Activated CD4-positive, CD25-positive, alpha-beta regulatory T cell treated with anti-CD3 and anti-CD28 coated beads, Interleukin-2, amount 50 U/mL, for 16 hours (primary cell): ENCODE results near the gene ATXN7.
A peak's percentile ranks its signal among the peaks of the same experiment; 100 is the strongest.

Source experiments
- DNase-seq: peaks from one replicate; pipeline ENCODE4 v3.0.0-alpha.2; 2020; ENCODE audit warnings: low read depth, low spot score

Gene ATXN7

GRCh38 chr3:63905731-63906620, 42.3 kb downstream of the ATXN7 start:
- DNase-seq = no peak

- no peak for DNase-seq
Measured at GRCh38 chr3:63908081-63908736, 44.5 kb downstream of the ATXN7 start.

- DNase-seq = no peak
Measured at GRCh38 chr3:63908776-63909175, 45.1 kb downstream of the ATXN7 start.

- DNase-seq = no peak
Measured at GRCh38 chr3:63909431-63909830, 45.8 kb downstream of the ATXN7 start.

- no peak for DNase-seq
Measured at GRCh38 chr3:63910001-63910400, 46.3 kb downstream of the ATXN7 start.

- no peak for DNase-seq
Measured at GRCh38 chr3:63910891-63911290, 47.2 kb downstream of the ATXN7 start.

GRCh38 chr3:63911509-63911872, 47.8 kb downstream of the ATXN7 start:
- DNase-seq = no peak

GRCh38 chr3:63911873-63912767, 48.5 kb downstream of the ATXN7 start, which contains the start of gene SCAANT1:
Gene SCAANT1 (minus strand): TSS chr3:63912383.
- DNase-seq = peak; percentile 61

- peak; percentile 10 for DNase-seq
Measured at GRCh38 chr3:63912768-63913588, 49.3 kb downstream of the ATXN7 start.

GRCh38 chr3:63914312-63914711, 50.6 kb downstream of the ATXN7 start:
- no peak for DNase-seq

- no peak for DNase-seq
Measured at GRCh38 chr3:63918321-63918720, 54.7 kb downstream of the ATXN7 start.

- no peak for DNase-seq
Measured at GRCh38 chr3:63920001-63920400, 56.3 kb downstream of the ATXN7 start.

- no peak for DNase-seq
Measured at GRCh38 chr3:63921741-63922482, 58.2 kb downstream of the ATXN7 start.

GRCh38 chr3:63922491-63923199, 59.0 kb downstream of the ATXN7 start:
- no peak for DNase-seq

- DNase-seq = no peak
Measured at GRCh38 chr3:63926309-63926708, 62.6 kb downstream of the ATXN7 start.

GRCh38 chr3:63927422-63928280, 64.0 kb downstream of the ATXN7 start:
- DNase-seq = no peak

GRCh38 chr3:63931290-63931689, 67.6 kb downstream of the ATXN7 start:
- DNase-seq = no peak

GRCh38 chr3:63932509-63933212, 69.0 kb downstream of the ATXN7 start:
- DNase-seq = no peak
